ENCODE results near the gene BRIX1.

BRIX1 gene

GRCh38 chr5:34915856-34916192 is 313 bp downstream of the BRIX1 start:
- TF ChIP-seq CEBPB (IDR thresholded peaks at IDR 0.05): no peak

GRCh38 chr5:34916518-34916917 is 1.0 kb downstream of the BRIX1 start:
- TF ChIP-seq ZBTB7A (IDR thresholded peaks at IDR 0.05; ENCODE audit: low read depth) (no peak), CREB1 (IDR thresholded peaks at IDR 0.05; ENCODE audit: low read depth) (no peak), CEBPB (IDR thresholded peaks at IDR 0.05) (no peak), YY1 (IDR thresholded peaks at IDR 0.05; ENCODE audit: low read depth) (no peak), TAF1 (IDR thresholded peaks at IDR 0.05; ENCODE audit: low read depth) (no peak), FOXM1 (IDR thresholded peaks at IDR 0.05; ENCODE audit: borderline replicate concordance, low read depth) (no peak), EGR1 (IDR thresholded peaks at IDR 0.05) (no peak)

- TF ChIP-seq CREB1 (IDR thresholded peaks at IDR 0.05; ENCODE audit: low read depth) (no peak), USF1 (IDR thresholded peaks at IDR 0.05) (no peak), EP300 (IDR thresholded peaks at IDR 0.05; ENCODE audit: borderline replicate concordance) (no peak), TAF1 (IDR thresholded peaks at IDR 0.05; ENCODE audit: low read depth) (no peak), REST (IDR thresholded peaks at IDR 0.05; ENCODE audit: low read depth) (no peak), RAD21 (IDR thresholded peaks at IDR 0.05; ENCODE audit: low read depth) (no peak), EGR1 (IDR thresholded peaks at IDR 0.05) (no peak), CEBPB (IDR thresholded peaks at IDR 0.05) (no peak), NFIC (IDR thresholded peaks at IDR 0.05) (no peak)
These were observed 2.5 kb downstream of the BRIX1 start for GRCh38 chr5:34918025-34918424.

- TF ChIP-seq CEBPB (IDR thresholded peaks at IDR 0.05) (peak; percentile 38; the same call in 1 of the 2 replicates), REST (IDR thresholded peaks at IDR 0.05; ENCODE audit: low read depth) (no peak), EGR1 (IDR thresholded peaks at IDR 0.05) (no peak), NFIC (IDR thresholded peaks at IDR 0.05) (no peak), ZBTB7A (IDR thresholded peaks at IDR 0.05; ENCODE audit: low read depth) (no peak), TCF12 (IDR thresholded peaks at IDR 0.05; ENCODE audit: low read depth) (no peak)
These were observed 3.6 kb downstream of the BRIX1 start for GRCh38 chr5:34919077-34919476.

GRCh38 chr5:34923694-34924461 is 8.4 kb downstream of the BRIX1 start:
- TF ChIP-seq TCF12 (IDR thresholded peaks at IDR 0.05; ENCODE audit: low read depth) (0 out of 2 replicates have a peak, but pooled peaks have one; percentile 15), EP300 (IDR thresholded peaks at IDR 0.05; ENCODE audit: borderline replicate concordance) (no peak), YY1 (IDR thresholded peaks at IDR 0.05; ENCODE audit: low read depth) (0 out of 2 replicates have a peak, but pooled peaks have one; percentile 20), CEBPB (IDR thresholded peaks at IDR 0.05) (no peak), NFIC (IDR thresholded peaks at IDR 0.05) (peak; percentile 53), FOXM1 (IDR thresholded peaks at IDR 0.05; ENCODE audit: borderline replicate concordance, low read depth) (no peak), TEAD4 (IDR thresholded peaks at IDR 0.05) (0 out of 2 replicates have a peak, but pooled peaks have one; percentile 14), USF1 (IDR thresholded peaks at IDR 0.05) (no peak), EGR1 (IDR thresholded peaks at IDR 0.05) (no peak), RAD21 (IDR thresholded peaks at IDR 0.05; ENCODE audit: low read depth) (no peak), ZBTB7A (IDR thresholded peaks at IDR 0.05; ENCODE audit: low read depth) (no peak)

- TF ChIP-seq NFIC (IDR thresholded peaks at IDR 0.05) (no peak), TEAD4 (IDR thresholded peaks at IDR 0.05) (no peak), CEBPB (IDR thresholded peaks at IDR 0.05) (no peak), TCF12 (IDR thresholded peaks at IDR 0.05; ENCODE audit: low read depth) (no peak), MAX (IDR thresholded peaks at IDR 0.05) (no peak), EGR1 (IDR thresholded peaks at IDR 0.05) (no peak), REST (IDR thresholded peaks at IDR 0.05; ENCODE audit: low read depth) (no peak), RAD21 (IDR thresholded peaks at IDR 0.05; ENCODE audit: low read depth) (no peak), ZBTB7A (IDR thresholded peaks at IDR 0.05; ENCODE audit: low read depth) (no peak), YY1 (IDR thresholded peaks at IDR 0.05; ENCODE audit: low read depth) (no peak), FOXM1 (IDR thresholded peaks at IDR 0.05; ENCODE audit: borderline replicate concordance, low read depth) (no peak), TAF1 (IDR thresholded peaks at IDR 0.05; ENCODE audit: low read depth) (no peak), USF1 (IDR thresholded peaks at IDR 0.05) (no peak), CREB1 (IDR thresholded peaks at IDR 0.05; ENCODE audit: low read depth) (no peak), EP300 (IDR thresholded peaks at IDR 0.05; ENCODE audit: borderline replicate concordance) (no peak)
These were observed 8.9 kb downstream of the BRIX1 start for GRCh38 chr5:34924462-34924765.

Measured in Ishikawa (cell line).